WERI-Rb-1 (cell line): ENCODE results near the gene RSAD2.
"Not testable (repeated sequence)": the region's sequence is repeated elsewhere in the genome, so short reads cannot be mapped to it uniquely, and the experiment has no call there.

Experiments
- DNase-seq: peaks from one replicate; pipeline ENCODE4 v3.0.0-alpha.2; 2020
- H3K27ac ChIP-seq: fragments of 250-450 bp; sonication (Bioruptor Pico); 2 replicates; pipeline ENCODE4 v1.5.1; 2020; ENCODE audit warnings: mild to moderate bottlenecking, moderate library complexity
- H3K27me3 ChIP-seq: fragments of 250-450 bp; sonication (Bioruptor Pico); 2 replicates; pipeline ENCODE4 v1.5.1; 2021; ENCODE audit warnings: mild to moderate bottlenecking, low read depth, moderate library complexity; ENCODE audit not compliant: insufficient read depth, severe bottlenecking
- H3K36me3 ChIP-seq: fragments of 250-450 bp; sonication (Bioruptor Pico); 2 replicates; pipeline ENCODE4 v1.5.1; 2020; ENCODE audit warnings: mild to moderate bottlenecking, moderate library complexity
- H3K4me3 ChIP-seq: 2 replicates; pipeline ENCODE4 v1.5.1; 2011; ENCODE audit warnings: low read depth, mild to moderate bottlenecking, control low read depth, low read length
- H3K9me3 ChIP-seq: fragments of 250-450 bp; sonication (Bioruptor Pico); 2 replicates; pipeline ENCODE4 v1.5.1; 2021; ENCODE audit warnings: mild to moderate bottlenecking, moderate library complexity; ENCODE audit not compliant: severe bottlenecking
- CTCF ChIP-seq: IDR thresholded peaks from 2 replicates; pipeline ENCODE4 v1.5.1; 2011; ENCODE audit warnings: low read depth, mild to moderate bottlenecking, control low read depth, inconsistent platforms, low read length

RSAD2 gene

GRCh38 chr2:6855860-6856547 lies 21.6 kb upstream of the RSAD2 start:
- Histone ChIP-seq H3K27ac (no peak overlapping the region), H3K27me3 (no peaks in the 10 kb centered on the region), H3K36me3 (peaks cover 10% of the 10 kb centered on the region), H3K9me3 (peaks cover 14% of the 10 kb centered on the region), H3K4me3 (no peak overlapping the region)
- no peak for TF ChIP-seq CTCF
- DNase-seq: no peak

GRCh38 chr2:6856548-6856920 lies 21.0 kb upstream of the RSAD2 start:
- no peak for TF ChIP-seq CTCF

GRCh38 chr2:6858466-6859027 lies 19.0 kb upstream of the RSAD2 start:
- H3K4me3 ChIP-seq, DNase-seq, H3K27me3 ChIP-seq, H3K27ac ChIP-seq: not testable (repeated sequence)
- peaks cover 12% of the 10 kb centered on the region for H3K36me3 ChIP-seq
- H3K9me3 ChIP-seq: peaks cover 14% of the 10 kb centered on the region

More at GRCh38 chr2:6856548-6856920, 21.0 kb upstream of the RSAD2 start:
- DNase-seq: no peak
- Histone ChIP-seq H3K27ac (no peak overlapping the region), H3K36me3 (peaks cover 10% of the 10 kb centered on the region), H3K4me3 (no peak overlapping the region), H3K27me3 (no peaks in the 10 kb centered on the region), H3K9me3 (peaks cover 14% of the 10 kb centered on the region)

GRCh38 chr2:6860296-6860695 lies 17.3 kb upstream of the RSAD2 start:
- H3K4me3 ChIP-seq: no peak overlapping the region
- H3K27me3 ChIP-seq: no peaks in the 10 kb centered on the region
- no peak for DNase-seq
- TF ChIP-seq CTCF: no peak
- H3K36me3 ChIP-seq: peaks cover 12% of the 10 kb centered on the region
- H3K27ac ChIP-seq: no peak overlapping the region
- H3K9me3 ChIP-seq: peaks cover 14% of the 10 kb centered on the region

GRCh38 chr2:6863792-6864191 lies 13.8 kb upstream of the RSAD2 start:
- DNase-seq: no peak
- Histone ChIP-seq H3K4me3 (no peak overlapping the region), H3K36me3 (peaks cover 12% of the 10 kb centered on the region), H3K27me3 (no peaks in the 10 kb centered on the region), H3K9me3 (peaks cover 12% of the 10 kb centered on the region), H3K27ac (no peak overlapping the region)
- no peak for TF ChIP-seq CTCF

GRCh38 chr2:6864231-6864754 lies 13.3 kb upstream of the RSAD2 start:
- peaks cover 12% of the 10 kb centered on the region for H3K36me3 ChIP-seq
- no peak for TF ChIP-seq CTCF
- DNase-seq: no peak
- peaks cover 10% of the 10 kb centered on the region for H3K9me3 ChIP-seq
- H3K27ac ChIP-seq: no peak overlapping the region
- H3K4me3 ChIP-seq: no peak overlapping the region
- H3K27me3 ChIP-seq: no peaks in the 10 kb centered on the region
